Endometrium (tissue), 2 donors: ENCODE results near the gene TENM4.
A peak's percentile ranks its signal among the peaks of the same experiment; 100 is the strongest.

ENCODE experiments used
- FAIRE-seq: peaks from 2 replicates; lab custom pipeline; 2012; peaks lifted over from hg19 to GRCh38; lab: Jason Lieb, UNC
- donor health status: control.
- donor health status: control.

Gene TENM4

DNA sequence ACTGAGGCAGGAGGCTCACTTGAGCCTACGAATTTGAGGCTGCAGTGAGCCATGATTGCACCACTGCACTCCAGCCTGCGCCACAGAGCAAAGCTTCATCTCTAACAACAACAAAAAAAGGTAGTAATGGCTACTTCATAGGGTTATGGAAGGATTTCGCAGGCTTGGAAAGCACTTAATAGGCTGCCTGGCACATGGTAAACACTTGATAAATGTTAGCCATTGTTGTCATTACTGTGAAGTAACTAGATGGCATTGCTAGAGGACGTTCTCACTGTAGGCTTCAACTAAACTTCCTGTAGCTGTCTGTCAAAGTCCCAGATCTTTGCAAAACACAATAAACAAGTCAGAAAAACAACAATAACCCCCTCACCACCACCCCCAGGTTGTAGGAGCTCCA, 508.9 kb downstream of the TENM4 start:
- FAIRE-seq = no peak

DNA sequence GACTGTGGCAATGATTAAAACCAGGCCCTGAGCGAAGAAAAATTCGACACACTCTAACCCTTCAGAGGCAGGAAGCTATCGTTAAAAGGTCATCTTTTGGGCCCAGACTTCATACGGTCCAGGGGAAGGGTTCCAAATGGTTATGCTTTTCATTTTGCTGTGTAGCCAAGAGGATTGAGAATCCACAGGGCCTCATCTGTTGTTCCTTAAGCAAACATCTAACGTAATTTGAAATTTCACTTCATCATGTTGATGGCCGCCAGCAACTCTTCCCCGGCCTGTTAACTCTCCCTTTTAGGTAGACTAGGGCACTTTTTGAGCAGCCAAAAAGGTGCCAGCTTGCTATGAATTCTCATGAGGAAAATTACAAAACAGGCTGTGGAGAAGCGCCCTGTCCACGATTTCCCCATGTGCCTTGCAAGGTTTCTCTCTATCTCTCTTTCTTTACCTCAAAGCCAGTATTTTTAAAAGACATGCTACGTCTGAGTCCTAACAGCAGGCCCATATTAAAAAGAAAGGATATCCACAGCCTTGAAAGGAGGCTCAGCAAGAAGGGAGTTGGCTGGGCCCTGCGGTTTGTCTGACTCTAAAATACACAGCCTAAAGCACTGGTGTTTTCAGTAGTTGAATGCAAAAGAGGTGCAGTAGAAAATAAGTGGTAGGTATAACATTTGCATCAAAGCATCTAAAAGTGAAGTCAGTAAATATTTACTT, 509.9 kb downstream of the TENM4 start:
- FAIRE-seq = no peak

- FAIRE-seq = no peak
Measured at GRCh38 chr11:78929906-78930220, 511.0 kb downstream of the TENM4 start.

- FAIRE-seq = no peak
Measured at GRCh38 chr11:78929207-78929905, 511.5 kb downstream of the TENM4 start.

DNA sequence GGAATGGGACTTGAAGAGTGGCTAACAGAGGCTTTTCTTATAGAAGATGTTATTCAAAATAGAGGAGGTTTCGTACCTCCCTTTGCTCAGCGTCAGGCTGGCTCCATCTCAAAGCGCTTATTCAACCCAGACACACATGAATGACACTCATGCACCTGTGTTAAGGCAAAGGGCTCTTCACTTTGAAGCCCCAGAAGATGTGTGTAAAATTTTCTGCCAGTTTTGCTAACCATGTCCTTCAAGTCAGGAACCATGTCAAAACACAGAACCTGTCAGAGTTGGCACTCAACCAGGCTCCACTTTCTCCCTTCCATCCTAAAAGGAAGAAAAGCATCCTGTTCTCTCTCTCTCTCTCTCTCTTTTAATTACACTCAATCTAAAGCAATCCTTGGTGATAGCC, 513.3 kb downstream of the TENM4 start:
- no peak for FAIRE-seq

DNA sequence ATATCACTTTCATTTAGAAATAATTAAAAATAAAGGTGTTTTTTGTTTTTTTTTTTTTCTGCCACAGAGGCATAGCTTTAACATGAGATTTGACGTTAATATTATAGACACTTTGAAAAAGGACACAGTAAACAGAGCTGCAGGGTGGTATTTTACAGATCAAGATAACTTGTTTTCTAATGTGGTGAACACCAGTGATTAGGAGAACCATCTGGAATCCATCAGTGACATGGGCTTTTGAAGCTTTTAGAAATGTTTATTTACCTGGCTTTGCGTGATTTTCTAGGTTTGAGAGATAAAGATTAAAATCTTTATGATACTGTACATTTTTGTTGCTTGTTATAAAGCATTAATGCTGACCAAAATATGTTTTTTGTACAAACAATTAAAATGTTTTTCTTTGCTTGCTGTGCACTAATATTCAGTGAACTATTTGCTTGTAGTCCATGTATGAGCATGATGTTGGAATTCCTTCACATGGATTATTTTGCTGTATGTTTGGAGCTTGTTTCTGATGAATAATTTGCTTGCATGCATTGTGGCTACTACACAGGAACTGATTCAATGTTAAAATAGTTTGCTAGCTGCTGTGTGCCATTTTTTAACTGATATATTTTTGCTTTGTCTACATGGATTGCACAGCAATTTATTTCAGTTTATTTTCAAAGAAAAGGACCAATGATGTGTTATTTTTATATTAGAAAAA, 514.0 kb downstream of the TENM4 start:
- FAIRE-seq = peak; percentile 23

- no peak for FAIRE-seq
Measured at GRCh38 chr11:78925387-78925786, 515.4 kb downstream of the TENM4 start.

DNA sequence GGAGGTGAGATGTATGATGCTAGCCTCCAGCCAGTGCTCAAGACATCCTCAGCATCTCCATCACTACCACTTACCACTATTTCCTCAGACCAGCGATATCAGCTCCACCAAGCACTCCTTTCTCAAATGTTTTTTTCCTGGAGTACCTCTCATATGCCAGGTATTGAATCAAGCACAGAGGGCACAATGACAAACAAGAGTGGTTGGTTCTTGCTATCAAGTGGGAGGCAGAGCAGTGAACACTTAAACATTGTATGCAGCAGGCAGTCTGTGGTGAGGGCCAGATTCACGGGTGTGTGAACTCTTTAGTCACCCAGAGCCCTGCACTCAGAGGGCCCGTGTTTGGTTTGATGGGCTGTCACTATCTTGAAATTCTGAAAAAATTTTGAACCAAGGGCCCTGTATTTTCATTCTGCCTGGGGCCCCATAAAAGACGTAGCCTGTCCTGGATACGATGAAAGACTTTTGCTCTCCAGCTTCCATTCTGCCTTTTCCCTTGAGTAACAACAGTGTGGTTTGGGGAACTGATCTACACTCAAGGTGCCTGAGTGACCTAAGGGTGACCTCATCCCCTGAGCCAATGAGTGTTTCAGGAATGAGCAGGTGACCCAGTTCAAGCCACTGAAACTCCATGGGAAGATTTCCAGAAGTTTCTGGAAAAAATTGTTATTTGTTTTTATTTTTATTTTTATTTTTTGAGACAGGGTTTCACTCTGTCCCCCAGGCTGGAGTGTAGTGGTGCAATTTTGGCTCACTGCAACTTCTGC, 517.8 kb downstream of the TENM4 start:
- no peak for FAIRE-seq

DNA sequence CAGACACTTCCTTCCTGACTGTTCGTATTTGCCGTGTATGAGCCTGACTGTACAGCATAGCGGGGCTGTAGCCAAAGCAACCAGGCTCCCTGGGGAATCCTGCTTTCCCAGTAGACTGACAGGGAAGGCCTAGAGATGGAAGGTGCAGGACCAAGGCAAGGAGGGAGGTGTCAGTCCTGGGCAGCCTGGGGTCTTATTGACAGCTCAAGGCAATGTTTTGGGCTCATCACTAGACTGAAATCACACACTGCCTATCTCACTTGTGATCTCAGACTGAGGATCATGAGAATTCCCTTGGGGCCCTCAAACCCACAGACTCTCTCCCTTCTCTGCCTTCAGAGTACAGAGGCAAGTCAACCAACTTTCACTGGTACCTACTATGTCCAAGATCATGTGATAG, 519.3 kb downstream of the TENM4 start:
- no peak for FAIRE-seq

- no peak for FAIRE-seq
Measured at GRCh38 chr11:78920329-78920728, 520.5 kb downstream of the TENM4 start.

- no peak for FAIRE-seq
Measured at GRCh38 chr11:78916759-78917158, 524.1 kb downstream of the TENM4 start.

GRCh38 chr11:78914503-78914902, 526.3 kb downstream of the TENM4 start:
- FAIRE-seq = no peak

- no peak for FAIRE-seq
Measured at GRCh38 chr11:78912778-78913177, 528.1 kb downstream of the TENM4 start.

DNA sequence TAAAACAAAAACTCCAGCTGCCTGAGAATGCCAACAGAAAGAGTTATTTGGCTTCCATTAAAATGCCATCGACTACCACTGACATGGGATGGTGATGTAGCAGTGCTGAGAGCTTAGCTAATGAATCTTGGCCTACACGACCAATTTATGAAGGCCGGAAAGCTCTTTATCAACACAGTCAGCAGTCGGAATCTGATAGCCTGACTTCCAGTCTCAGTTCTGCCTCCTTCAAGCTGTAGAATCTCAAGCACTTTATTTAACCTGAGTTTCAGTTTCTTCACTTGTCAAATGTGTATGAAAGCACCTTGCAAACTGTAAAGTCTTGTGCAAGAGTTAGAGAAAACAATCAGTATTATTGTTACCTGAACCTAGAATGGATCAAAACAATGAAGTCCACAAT, 530.5 kb downstream of the TENM4 start:
- FAIRE-seq = no peak

DNA sequence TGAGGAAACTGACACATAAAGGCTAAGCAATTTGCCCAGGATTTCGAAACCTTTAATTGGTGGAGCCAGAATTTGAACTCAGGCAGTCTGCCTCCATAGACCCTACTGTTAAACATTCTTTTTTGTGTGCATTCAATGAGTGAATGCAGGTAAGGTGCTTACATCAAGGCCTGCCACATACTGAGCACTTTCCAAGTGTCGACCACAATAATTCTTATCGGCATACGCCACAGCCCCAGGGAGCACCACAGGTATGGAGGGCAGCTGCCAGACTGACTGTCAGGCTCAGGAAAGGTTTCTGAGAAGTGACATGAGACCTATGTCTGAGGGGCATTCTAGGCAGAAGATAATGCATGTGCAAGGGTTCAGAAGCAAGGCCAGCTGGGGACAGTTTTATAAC, 531.4 kb downstream of the TENM4 start:
- FAIRE-seq = no peak

- no peak for FAIRE-seq
Measured at GRCh38 chr11:78907636-78908035, 533.2 kb downstream of the TENM4 start.

- no peak for FAIRE-seq
Measured at GRCh38 chr11:78906566-78906965, 534.3 kb downstream of the TENM4 start.

- FAIRE-seq = no peak
Measured at GRCh38 chr11:78905756-78906155, 535.1 kb downstream of the TENM4 start.

DNA sequence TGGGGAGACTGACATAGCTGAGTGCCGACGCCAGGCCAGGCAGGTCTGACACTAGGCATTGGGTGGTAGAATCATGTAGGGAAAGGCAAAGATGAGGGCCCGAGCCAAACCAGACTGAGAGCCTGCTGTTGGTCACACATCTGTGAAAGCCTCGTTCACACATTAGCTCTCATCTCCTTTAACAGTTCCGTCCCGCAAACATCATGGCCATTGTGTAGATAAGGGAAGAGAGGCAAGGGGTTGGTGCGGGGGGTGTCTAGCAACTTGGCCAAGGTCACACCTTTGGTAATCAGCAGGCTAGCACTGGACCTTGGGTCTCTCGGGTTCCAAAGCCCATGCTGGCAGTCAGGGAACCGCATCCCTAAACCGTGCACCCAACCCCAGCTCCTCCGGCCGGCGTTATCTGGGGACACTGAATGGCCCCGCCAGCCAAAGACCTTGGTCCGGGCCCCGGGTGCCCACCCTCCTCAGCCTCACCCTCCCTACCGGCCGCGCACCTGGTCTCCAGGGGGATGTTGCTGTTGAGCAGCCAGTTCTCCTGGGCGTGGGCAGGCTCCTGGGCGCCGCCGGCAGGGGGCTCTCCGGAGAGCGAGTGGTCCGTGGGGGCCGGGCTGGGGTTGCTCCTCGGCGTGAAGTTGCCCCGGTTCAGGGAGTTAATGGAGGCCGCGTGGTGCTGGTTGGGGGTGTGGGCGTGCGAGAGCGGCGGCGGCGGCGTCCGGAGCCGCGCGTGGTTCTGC, 537.9 kb downstream of the TENM4 start:
- FAIRE-seq = no peak

DNA sequence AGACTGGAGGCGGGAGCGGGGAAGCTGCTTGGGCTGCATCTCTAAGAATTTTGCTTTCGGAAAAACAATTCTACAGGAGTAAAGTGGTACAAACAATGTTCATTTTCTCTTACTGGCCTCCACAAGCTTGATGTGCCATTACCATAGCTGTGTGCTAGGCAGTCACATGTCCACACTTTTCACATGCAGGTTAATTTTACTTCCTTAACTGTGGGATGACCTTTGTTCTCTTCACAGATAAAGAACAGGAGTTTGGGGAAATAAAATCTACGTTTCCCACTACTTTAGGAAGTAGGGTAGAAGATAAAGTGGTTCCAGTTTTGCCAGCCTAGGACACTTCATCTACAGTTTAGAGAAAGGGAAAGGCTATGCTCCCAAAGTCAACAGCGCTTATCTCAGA, 539.0 kb downstream of the TENM4 start:
- FAIRE-seq = no peak

- FAIRE-seq = no peak
Measured at GRCh38 chr11:78898266-78898775, 542.5 kb downstream of the TENM4 start.

DNA sequence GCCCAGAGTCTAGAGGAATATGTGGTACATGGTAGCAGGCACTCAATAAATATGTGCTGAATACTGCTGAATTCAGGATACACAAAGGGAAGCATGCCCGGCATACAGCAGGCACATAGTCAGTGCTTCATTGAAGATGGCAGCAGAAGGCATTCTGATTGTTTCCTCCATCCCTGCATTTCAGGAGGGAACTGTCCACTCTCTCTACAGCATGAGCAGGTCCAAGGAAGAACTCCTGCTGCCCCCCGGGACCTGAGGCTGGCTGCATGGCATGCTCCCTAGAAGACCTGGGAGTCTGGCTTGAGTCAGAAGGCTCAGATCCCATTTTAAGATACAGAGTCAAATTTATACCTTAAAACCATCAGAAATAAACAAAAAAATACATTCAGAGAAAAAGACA, 546.8 kb downstream of the TENM4 start:
- FAIRE-seq = no peak
